GM12878 (cell line): ENCODE results near the gene FGD5. TPM values are rescaled to one million over a fixed set of nuclear protein-coding genes. Genes with fewer than 3 reads are reported as not detected.

Experiments used
- ATAC-seq: fragments of 200-7000 bp; cut with Tn5 transposase; 3 replicates; pipeline ENCODE4 v1.9.1; 2020; ENCODE audit warnings: mild to moderate bottlenecking, moderate library complexity
- BruUV-seq: library from RNA; stranded (reverse); fragments of 400-500 nt; replicated peaks from 2 replicates; lab custom pipeline; 2021; lab: Mats Ljungman, UMichigan
- CTCF ChIA-PET: fragments of 300-600 bp; sonication (Branson Sonifier 250); formaldehyde crosslinking; extraction: SDS; loops from one replicate; lab custom pipeline; 2021; ENCODE audit warnings: inconsistent platforms; lab: Yijun Ruan, JAX
- POLR2A ChIA-PET: fragments of 350-600 bp; formaldehyde crosslinking; extraction: SDS; loops from one replicate; lab custom pipeline; 2021; ENCODE audit warnings: inconsistent platforms; lab: Charles Lee
- RAD21 ChIA-PET: fragments of 300-600 bp; sonication (Branson Sonifier 250); formaldehyde crosslinking; loops from one replicate; lab custom pipeline; 2023; ENCODE audit warnings: antibody characterized with exemption; ENCODE audit not compliant: unreplicated experiment; lab: Charles Lee
- SMC1A ChIA-PET: fragments of 300-600 bp; sonication (Branson Sonifier 250); formaldehyde crosslinking; loops from one replicate; lab custom pipeline; 2023; ENCODE audit not compliant: unreplicated experiment, uncharacterized antibody; lab: Charles Lee
- DNase-seq: peaks from one replicate; pipeline ENCODE4 v3.0.0-alpha.2; 2011; ENCODE audit warnings: low read depth, low spot score
- FAIRE-seq: peaks from 3 replicates; lab custom pipeline; 2011; peaks lifted over from hg19 to GRCh38; lab: Jason Lieb, UNC
- H2AFZ ChIP-seq: 2 replicates; pipeline ENCODE4 v1.6.0; 2011; ENCODE audit warnings: low read depth, low read length, control low read depth; ENCODE audit not compliant: control insufficient read depth
- H3K27ac ChIP-seq: 2 replicates; pipeline ENCODE4 v1.5.1; 2011; ENCODE audit warnings: control low read depth; ENCODE audit not compliant: control insufficient read depth, insufficient read depth
- H3K27me3 ChIP-seq, 2 experiments: replicated peaks in 1 of 2; 2 replicates each; pipeline versions ENCODE4 v1.6.0 to v1.6.1; 2011; ENCODE audit warnings: low read length in 1 of 2; ENCODE audit not compliant: control insufficient read depth in 2 of 2, insufficient read depth in 2 of 2
- H3K36me3 ChIP-seq, 2 experiments: 2 replicates each; pipeline ENCODE4 v1.5.1; 2011; ENCODE audit warnings: low read length in 1 of 2; ENCODE audit not compliant: control insufficient read depth in 2 of 2, insufficient read depth in 2 of 2
- H3K4me1 ChIP-seq: 2 replicates; pipeline ENCODE4 v1.6.1; 2011; ENCODE audit warnings: mild to moderate bottlenecking, low read length, moderate library complexity, mixed read lengths; ENCODE audit not compliant: control insufficient read depth, insufficient read depth
- H3K4me2 ChIP-seq: 2 replicates; pipeline ENCODE4 v1.6.0; 2011; ENCODE audit warnings: control low read depth; ENCODE audit not compliant: control insufficient read depth, insufficient read depth
- H3K4me3 ChIP-seq: fragments of 200-600 bp; sonication (generic); 2 replicates; pipeline ENCODE4 v1.5.1; 2016
- H3K79me2 ChIP-seq: 2 replicates; pipeline ENCODE4 v1.6.0; 2011; ENCODE audit warnings: low read length; ENCODE audit not compliant: control insufficient read depth, insufficient read depth
- H3K9ac ChIP-seq: 2 replicates; pipeline ENCODE4 v1.8.0; 2011; ENCODE audit warnings: low read length, control low read depth, mixed read lengths; ENCODE audit not compliant: control insufficient read depth, insufficient read depth
- H3K9me3 ChIP-seq: replicated peaks from 3 replicates; pipeline ENCODE4 v1.5.1; 2011; ENCODE audit warnings: mild to moderate bottlenecking, low read length; ENCODE audit not compliant: control insufficient read depth, insufficient read depth
- H4K20me1 ChIP-seq: 2 replicates; pipeline ENCODE4 v1.6.0; 2011; ENCODE audit not compliant: control insufficient read depth, insufficient read depth
- BCL3 ChIP-seq: IDR thresholded peaks from 2 replicates; pipeline ENCODE4 v1.6.1; 2011; ENCODE audit warnings: borderline replicate concordance, low read depth, mild to moderate bottlenecking, moderate library complexity, low read length; ENCODE audit not compliant: insufficient read depth, poor library complexity, severe bottlenecking
- CTCF ChIP-seq, 3 experiments: IDR thresholded peaks in 2 of 3; conservative IDR thresholded peaks in 1 of 3; 2 replicates each; pipeline ENCODE4 v1.5.1; 2011; ENCODE audit warnings: low read depth in 3 of 3, low read length in 3 of 3, mild to moderate bottlenecking in 3 of 3, control low read depth in 2 of 3, moderate library complexity in 2 of 3, inconsistent platforms in 1 of 3, mixed read lengths in 1 of 3; ENCODE audit not compliant: control insufficient read depth in 2 of 3, insufficient read depth in 1 of 3; ENCODE audit errors: extremely low read depth in 1 of 3
- MLLT1 ChIP-seq: fragments of 450-650 bp; IDR thresholded peaks from 2 replicates; pipeline ENCODE4 v1.6.1; 2016; ENCODE audit warnings: mild to moderate bottlenecking
- MTA2 ChIP-seq: fragments of 450-650 bp; IDR thresholded peaks from 2 replicates; pipeline ENCODE4 v1.6.1; 2016; ENCODE audit warnings: low read depth, mild to moderate bottlenecking, moderate library complexity
- PBX3 ChIP-seq: IDR thresholded peaks from 2 replicates; pipeline ENCODE4 v1.6.1; 2011; ENCODE audit warnings: mild to moderate bottlenecking, low read depth, low read length, moderate library complexity; ENCODE audit not compliant: insufficient replicate concordance
- RUNX3 ChIP-seq: IDR thresholded peaks from 2 replicates; pipeline ENCODE4 v1.6.1; 2012; ENCODE audit warnings: low read length, inconsistent platforms
- SP1 ChIP-seq: IDR thresholded peaks from one replicate; pipeline ENCODE4 v1.6.1; 2011; ENCODE audit warnings: low read depth, low read length
- SUZ12 ChIP-seq: fragments of 200-600 bp; sonication (generic); IDR thresholded peaks from one replicate; pipeline ENCODE4 v1.6.1; 2018; ENCODE audit warnings: antibody characterized with exemption, mild to moderate bottlenecking; ENCODE audit not compliant: unreplicated experiment
- ZBED1 ChIP-seq: IDR thresholded peaks from 2 replicates; pipeline ENCODE4 v1.6.1; 2016; ENCODE audit warnings: borderline replicate concordance
- WGBS: methylation state at CpG from one replicate; pipeline ENCODE4 v1.1.6; 2016; ENCODE audit warnings: low lambda C conversion rate; ENCODE audit not compliant: insufficient replicate concordance, insufficient coverage; ENCODE audit errors: missing lambda C conversion rate; 5-methylcytosine and 5-hydroxymethylcytosine counted together
- in situ Hi-C: fragments of 300-500 bp; cut with MboI; formaldehyde crosslinking; loops from 9 replicates; pipeline ENCODE4 v1.14.3; 2018; ENCODE audit warnings: mixed read lengths
- intact Hi-C: fragments of 100-400 bp; cut with micrococcal nuclease; formaldehyde crosslinking; loops from one replicate; pipeline ENCODE4 v1.14.2; 2022; ENCODE audit not compliant: unreplicated experiment
- polyA plus RNA-seq, 11 experiments: library from polyadenylated mRNA; depleted of rRNA in 4 of 11; unstranded in 6 of 11; stranded (reverse) in 5 of 11; fragments of >200 nt; fragmentation: Nextera tagmentation in 4 of 11; fragmentation: Illumina TruSeq in 1 of 11; extraction: Ambion mirVana in 4 of 11; extraction: Trizol in 1 of 11; gene quantifications; 1 replicate in 1 of 11; 2 replicates in 10 of 11; pipeline versions ENCODE4 v1.2.1 to v1.2.3, GENCODE V29; 2011 to 2016; ENCODE audit warnings: inconsistent platforms in 2 of 11, missing spikeins in 2 of 11, low read depth in 1 of 11
- total RNA-seq, 4 experiments: library from RNA; depleted of rRNA in 3 of 4; stranded (reverse); fragments of >200 nt in 3 of 4; fragmentation: Illumina TruSeq in 1 of 4; extraction: Trizol in 1 of 4; gene quantifications; 2 replicates each; pipeline versions ENCODE4 v1.2.1 to v1.2.3, GENCODE V29; 2013 to 2021

FGD5 gene
- total and polyA plus RNA-seq, 10 of the 15 experiments (the other 5 are each of a cell fraction or from before 2014, with no cell fraction given): 0.03 to 0.13 (median 0.11) TPM; not detected in 3

- no peak for TF ChIP-seq MLLT1
- TF ChIP-seq PBX3: no peak
- no peak for TF ChIP-seq RUNX3
Measured at GRCh38 chr3:14906355-14906971, 87.7 kb downstream of the FGD5 start (continued).

GRCh38 chr3:14907043-14907966, 88.5 kb downstream of the FGD5 start:
- WGBS: 33% methylated on average over 18 of the region's 18 CpGs
- ChIA-PET POLR2A (no interaction called here), RAD21 (interaction anchor here (0.5 kb wide), 1 partner anchor 277 kb away, joined by 3 read pairs; no protein-coding TSS in a partner anchor), SMC1A (interaction anchor here (1.2 kb wide), 1 partner anchor 61 kb away, joined by 3 read pairs; no protein-coding TSS in a partner anchor), CTCF (interaction anchor here (2.4 kb wide), 1 partner anchor 14 kb away, joined by 9 read pairs; no protein-coding TSS in a partner anchor)
- Histone ChIP-seq H2AFZ (no peak overlapping the region), H3K4me3 (no peak overlapping the region), H4K20me1 (no peaks in the 10 kb centered on the region), H3K27ac (no peak overlapping the region), H3K4me1 (no peaks in the 10 kb centered on the region), H3K79me2 (no peaks in the 10 kb centered on the region), H3K4me2 (no peak overlapping the region), H3K27me3 (peaks cover 0 to 1% of the 10 kb centered on the region in 2 experiments; a peak in 2 of 4 replicates), H3K36me3 (no peaks in the 10 kb centered on the region), H3K9me3 (peaks cover 4% of the 10 kb centered on the region; the same call in 2 of the 3 replicates), H3K9ac (no peak overlapping the region)
- FAIRE-seq (no peak), ATAC-seq (no peak), DNase-seq (no peak)
- intact Hi-C loops (no loop called here), in situ Hi-C loops (no loop called here)
- TF ChIP-seq SUZ12: no peak
- no peak for TF ChIP-seq MTA2
- TF ChIP-seq ZBED1: no peak
- no peak for TF ChIP-seq SP1
- no peak for TF ChIP-seq CTCF (IDR thresholded peaks at IDR 0.05 in 2 of 3, conservative IDR thresholded peaks at IDR 0.05 in 1 of 3; ENCODE audit: control insufficient read depth in 2 of 3, extremely low read depth in 1 of 3, insufficient read depth in 1 of 3, low read depth in 3 of 3, low read length in 3 of 3)
- TF ChIP-seq BCL3: no peak
- no peak for TF ChIP-seq RUNX3
- BruUV-seq: no TSS peak
